Activated CD4-positive, alpha-beta memory T cell treated with anti-CD3 and anti-CD28 coated beads, Interleukin-2, amount 10 ng/mL, durations not matched to agents 7 days and 5 days (primary cell): ENCODE measurements around the gene CTIF. TPM values are rescaled to one million over a fixed set of nuclear protein-coding genes. Genes with fewer than 3 reads are reported as not detected.
"Not testable (repeated sequence)": the region's sequence is repeated elsewhere in the genome, so short reads cannot be mapped to it uniquely, and the experiment has no call there.

ENCODE experiments used
- CTCF ChIA-PET: fragments of 350-600 bp; sonication (Branson Sonifier 250); formaldehyde crosslinking; loops from one replicate; lab custom pipeline; 2021; ENCODE audit warnings: antibody characterized with exemption, inconsistent platforms; lab: Charles Lee
- POLR2A ChIA-PET: fragments of 350-600 bp; sonication (Branson Sonifier 250); formaldehyde crosslinking; loops from one replicate; lab custom pipeline; 2021; ENCODE audit warnings: antibody characterized with exemption; lab: Charles Lee
- DNase-seq: peaks from one replicate; pipeline ENCODE4 v3.0.0-alpha.2; 2020
- H3K27ac Mint-ChIP-seq: one replicate; pipeline ENCODE4 v1.8.0; 2021; ENCODE audit warnings: mild to moderate bottlenecking, mixed read lengths
- H3K27me3 Mint-ChIP-seq: one replicate; pipeline ENCODE4 v1.8.0; 2021; ENCODE audit warnings: mixed read lengths
- H3K36me3 Mint-ChIP-seq: one replicate; pipeline ENCODE4 v1.8.0; 2021; ENCODE audit warnings: low read depth, mixed read lengths
- H3K4me1 Mint-ChIP-seq: one replicate; pipeline ENCODE4 v1.8.0; 2021; ENCODE audit warnings: mixed read lengths
- H3K4me3 Mint-ChIP-seq: one replicate; pipeline ENCODE4 v1.8.0; 2021; ENCODE audit warnings: mild to moderate bottlenecking, mixed read lengths
- H3K9me3 Mint-ChIP-seq: one replicate; pipeline ENCODE4 v1.8.0; 2021; ENCODE audit warnings: mixed read lengths
- total RNA-seq, 2 experiments: library from RNA; stranded (reverse); gene quantifications; one replicate each; pipeline ENCODE4 v1.2.3, GENCODE V29; 2021

The CTIF gene
- total RNA-seq: 1 to 10 TPM; 4.9 to 5.1 TPM

GRCh38 chr18:48538531-48539405 lies at the start of gene CTIF:
TSS of gene CTIF (plus strand) at chr18:48539031. CDS start at chr18:48619566, 80,535 bp downstream.
- no peaks in the 10 kb centered on the region for H3K9me3 Mint-ChIP-seq
- peak within 1 kb of the TSS; percentile 87 for H3K4me3 Mint-ChIP-seq
- peaks cover 20% of the 10 kb centered on the region for H3K4me1 Mint-ChIP-seq
- H3K27me3 Mint-ChIP-seq: peaks cover 20% of the 10 kb centered on the region
- peak; percentile 74 for DNase-seq
- ChIA-PET CTCF (interaction anchor here (0.8 to 1.2 kb wide), 2 partner anchors 8 to 94 kb away, joined by 3 read pairs; no protein-coding TSS in a partner anchor), POLR2A (no interaction called here)
- no peaks in the 10 kb centered on the region for H3K36me3 Mint-ChIP-seq
- no peak within 1 kb of the TSS for H3K27ac Mint-ChIP-seq

- DNase-seq: no peak
- H3K4me1 Mint-ChIP-seq: no peaks in the 10 kb centered on the region
- no peak overlapping the region for H3K4me3 Mint-ChIP-seq
- H3K27ac Mint-ChIP-seq: no peak overlapping the region
- POLR2A ChIA-PET: no interaction called here
- H3K36me3 Mint-ChIP-seq: no peaks in the 10 kb centered on the region
- H3K9me3 Mint-ChIP-seq: no peaks in the 10 kb centered on the region
- H3K27me3 Mint-ChIP-seq: peaks cover 29% of the 10 kb centered on the region
- CTCF ChIA-PET: interaction anchor here (0.7 to 1.1 kb wide), 3 partner anchors 15 to 415 kb away, joined by 3 to 5 read pairs (median 4); no protein-coding TSS in a partner anchor
Observed at GRCh38 chr18:48490641-48491293, 48.1 kb upstream of the CTIF start.

GRCh38 chr18:48492880-48493279 lies 46.0 kb upstream of the CTIF start:
- DNase-seq: no peak
- POLR2A ChIA-PET: no interaction called here
- Mint-ChIP-seq H3K4me1 (no peaks in the 10 kb centered on the region), H3K27ac (no peak overlapping the region), H3K4me3 (no peak overlapping the region), H3K36me3 (no peaks in the 10 kb centered on the region), H3K9me3 (peaks cover 4% of the 10 kb centered on the region), H3K27me3 (peaks cover 30% of the 10 kb centered on the region)
- CTCF ChIA-PET: interaction anchor here (0.8 to 1.5 kb wide), 3 partner anchors 11 to 147 kb away, joined by 3 to 4 read pairs (median 3); no protein-coding TSS in a partner anchor

GRCh38 chr18:48493434-48494230 lies 45.2 kb upstream of the CTIF start:
- DNase-seq: no peak
- ChIA-PET CTCF (interaction anchor here (1.0 to 1.5 kb wide), 2 partner anchors 11 to 18 kb away, joined by 3 to 4 read pairs; no protein-coding TSS in a partner anchor), POLR2A (interaction anchor here (0.5 kb wide), 1 partner anchor 447 kb away, joined by 3 read pairs; no protein-coding TSS in a partner anchor)
- H3K4me1 Mint-ChIP-seq: no peaks in the 10 kb centered on the region
- no peak overlapping the region for H3K27ac Mint-ChIP-seq
- peaks cover 36% of the 10 kb centered on the region for H3K27me3 Mint-ChIP-seq
- peaks cover 5% of the 10 kb centered on the region for H3K9me3 Mint-ChIP-seq
- H3K36me3 Mint-ChIP-seq: no peaks in the 10 kb centered on the region
- no peak overlapping the region for H3K4me3 Mint-ChIP-seq

GRCh38 chr18:48497863-48498262 lies 41.0 kb upstream of the CTIF start:
- DNase-seq: no peak
- Mint-ChIP-seq H3K27me3 (peaks cover 40% of the 10 kb centered on the region), H3K4me3 (no peak overlapping the region), H3K27ac (no peak overlapping the region), H3K9me3 (peaks cover 5% of the 10 kb centered on the region), H3K36me3 (no peaks in the 10 kb centered on the region), H3K4me1 (no peaks in the 10 kb centered on the region)
- ChIA-PET CTCF (no interaction called here), POLR2A (no interaction called here)

GRCh38 chr18:48500517-48500916 lies 38.3 kb upstream of the CTIF start:
- DNase-seq: no peak
- no peak overlapping the region for H3K27ac Mint-ChIP-seq
- no peaks in the 10 kb centered on the region for H3K36me3 Mint-ChIP-seq
- peaks cover 5% of the 10 kb centered on the region for H3K9me3 Mint-ChIP-seq
- CTCF ChIA-PET: no interaction called here
- peaks cover 44% of the 10 kb centered on the region for H3K27me3 Mint-ChIP-seq
- POLR2A ChIA-PET: no interaction called here
- H3K4me3 Mint-ChIP-seq: no peak overlapping the region
- no peaks in the 10 kb centered on the region for H3K4me1 Mint-ChIP-seq

GRCh38 chr18:48502906-48503305 lies 35.9 kb upstream of the CTIF start:
- peaks cover 49% of the 10 kb centered on the region for H3K27me3 Mint-ChIP-seq

GRCh38 chr18:48504819-48505218 lies 34.0 kb upstream of the CTIF start:
- H3K4me1 Mint-ChIP-seq: no peaks in the 10 kb centered on the region
- peaks cover 16% of the 10 kb centered on the region for H3K9me3 Mint-ChIP-seq
- ChIA-PET CTCF (interaction anchor here (2.3 kb wide), 1 partner anchor 18 kb away, joined by 5 read pairs; no protein-coding TSS in a partner anchor), POLR2A (no interaction called here)
- no peak for DNase-seq
- H3K4me3 Mint-ChIP-seq: no peak overlapping the region
- no peak overlapping the region for H3K27ac Mint-ChIP-seq
- H3K27me3 Mint-ChIP-seq: peaks cover 47% of the 10 kb centered on the region
- no peaks in the 10 kb centered on the region for H3K36me3 Mint-ChIP-seq

More at GRCh38 chr18:48502906-48503305, 35.9 kb upstream of the CTIF start:
- Mint-ChIP-seq H3K4me3 (no peak overlapping the region), H3K4me1 (no peaks in the 10 kb centered on the region), H3K36me3 (no peaks in the 10 kb centered on the region), H3K27ac (no peak overlapping the region), H3K9me3 (peaks cover 14% of the 10 kb centered on the region)
- DNase-seq: no peak
- POLR2A ChIA-PET: no interaction called here
- CTCF ChIA-PET: no interaction called here

- POLR2A ChIA-PET, H3K36me3 Mint-ChIP-seq, H3K4me3 Mint-ChIP-seq, H3K27ac Mint-ChIP-seq, DNase-seq, H3K4me1 Mint-ChIP-seq: not testable (repeated sequence)
- peaks cover 16% of the 10 kb centered on the region for H3K9me3 Mint-ChIP-seq
- H3K27me3 Mint-ChIP-seq: peaks cover 38% of the 10 kb centered on the region
- CTCF ChIA-PET: interaction anchor here (2.3 kb wide), 1 partner anchor 21 kb away, joined by 5 read pairs; no protein-coding TSS in a partner anchor
Observed at GRCh38 chr18:48506983-48507568, 31.8 kb upstream of the CTIF start.

- H3K36me3 Mint-ChIP-seq, H3K4me1 Mint-ChIP-seq, H3K9me3 Mint-ChIP-seq, POLR2A ChIA-PET, DNase-seq, H3K27ac Mint-ChIP-seq, H3K4me3 Mint-ChIP-seq: not testable (repeated sequence)
- H3K27me3 Mint-ChIP-seq: peaks cover 18% of the 10 kb centered on the region
- CTCF ChIA-PET: interaction anchor here (1.6 kb wide), 1 partner anchor 108 kb away, joined by 3 read pairs; no protein-coding TSS in a partner anchor
Observed at GRCh38 chr18:48512498-48512897, 26.3 kb upstream of the CTIF start.

GRCh38 chr18:48514786-48515185 lies 24.0 kb upstream of the CTIF start:
- Mint-ChIP-seq H3K27ac (no peak overlapping the region), H3K4me1 (no peaks in the 10 kb centered on the region), H3K27me3 (peaks cover 16% of the 10 kb centered on the region), H3K36me3 (no peaks in the 10 kb centered on the region), H3K9me3 (no peaks in the 10 kb centered on the region), H3K4me3 (no peak overlapping the region)
- ChIA-PET POLR2A (no interaction called here), CTCF (no interaction called here)
- DNase-seq: no peak

- Mint-ChIP-seq H3K27me3 (peaks cover 14% of the 10 kb centered on the region), H3K36me3 (no peaks in the 10 kb centered on the region), H3K27ac (no peak overlapping the region), H3K9me3 (no peaks in the 10 kb centered on the region), H3K4me1 (no peaks in the 10 kb centered on the region), H3K4me3 (no peak overlapping the region)
- no peak for DNase-seq
- ChIA-PET POLR2A (no interaction called here), CTCF (no interaction called here)
Observed at GRCh38 chr18:48517048-48517447, 21.8 kb upstream of the CTIF start.
